C4-2B (cell line): ENCODE results near the gene FYCO1.

Experiments
- ZFX ChIP-seq: fragments of 450-650 bp; IDR thresholded peaks from 2 replicates; pipeline ENCODE4 v1.6.1; 2017
- TF ChIP-seq, protein P1 (sequence below): fragments of 450-650 bp; conservative IDR thresholded peaks from 2 replicates; pipeline ENCODE4 v1.5.1; 2017; ENCODE audit warnings: mild to moderate bottlenecking

DNA sequence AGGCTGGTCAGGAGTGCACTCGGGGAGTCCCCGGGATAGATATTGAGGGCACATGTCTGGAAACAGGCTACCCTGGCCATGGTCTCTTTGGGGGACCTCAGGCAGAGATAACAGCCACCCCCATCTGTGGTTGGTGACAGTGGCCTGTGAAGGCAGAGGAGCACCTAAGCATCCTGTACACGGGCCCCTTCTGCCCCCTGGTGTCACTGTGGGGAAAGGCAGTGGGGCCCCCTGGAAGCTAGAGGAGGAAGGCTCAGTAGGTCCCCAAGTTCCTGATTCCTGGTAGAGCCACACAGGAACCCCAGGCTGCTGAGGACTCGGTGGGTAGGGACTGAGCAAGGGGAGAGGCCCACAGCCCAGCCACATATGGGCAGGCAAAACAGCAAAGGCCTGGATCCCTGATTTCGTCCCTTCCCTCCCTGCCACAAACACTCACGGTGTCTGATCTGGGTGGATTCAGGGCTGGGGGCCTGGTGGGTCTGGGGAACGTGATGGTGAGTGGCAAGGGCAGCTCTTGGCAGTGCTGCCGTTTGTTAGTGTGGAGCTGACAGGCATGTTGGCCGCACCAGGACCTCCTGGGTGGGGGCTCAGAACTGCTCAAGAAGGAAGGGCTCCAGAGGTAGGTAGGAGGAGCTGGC lies 66.5 kb downstream of the FYCO1 start:
- TF ChIP-seq, protein P1, sequence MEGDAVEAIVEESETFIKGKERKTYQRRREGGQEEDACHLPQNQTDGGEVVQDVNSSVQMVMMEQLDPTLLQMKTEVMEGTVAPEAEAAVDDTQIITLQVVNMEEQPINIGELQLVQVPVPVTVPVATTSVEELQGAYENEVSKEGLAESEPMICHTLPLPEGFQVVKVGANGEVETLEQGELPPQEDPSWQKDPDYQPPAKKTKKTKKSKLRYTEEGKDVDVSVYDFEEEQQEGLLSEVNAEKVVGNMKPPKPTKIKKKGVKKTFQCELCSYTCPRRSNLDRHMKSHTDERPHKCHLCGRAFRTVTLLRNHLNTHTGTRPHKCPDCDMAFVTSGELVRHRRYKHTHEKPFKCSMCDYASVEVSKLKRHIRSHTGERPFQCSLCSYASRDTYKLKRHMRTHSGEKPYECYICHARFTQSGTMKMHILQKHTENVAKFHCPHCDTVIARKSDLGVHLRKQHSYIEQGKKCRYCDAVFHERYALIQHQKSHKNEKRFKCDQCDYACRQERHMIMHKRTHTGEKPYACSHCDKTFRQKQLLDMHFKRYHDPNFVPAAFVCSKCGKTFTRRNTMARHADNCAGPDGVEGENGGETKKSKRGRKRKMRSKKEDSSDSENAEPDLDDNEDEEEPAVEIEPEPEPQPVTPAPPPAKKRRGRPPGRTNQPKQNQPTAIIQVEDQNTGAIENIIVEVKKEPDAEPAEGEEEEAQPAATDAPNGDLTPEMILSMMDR = peak; percentile 73
- TF ChIP-seq ZFX = no peak
